ENCODE measurements around the gene CACHD1. TPM values are rescaled to one million over a fixed set of nuclear protein-coding genes. Genes with fewer than 3 reads are reported as not detected.

Gene CACHD1
- total RNA-seq, 1 experiment from 2014 or later: 0.31 TPM

GRCh38 chr1:64569411-64569810, 99.5 kb downstream of the CACHD1 start:
- DNase-seq (ENCODE audit: low spot score): no peak
- in situ Hi-C loops (cut with HindIII; ENCODE audit: low sequenced_read_pairs): no loop called here

- in situ Hi-C loops (cut with HindIII; ENCODE audit: low sequenced_read_pairs): no loop called here
- DNase-seq (ENCODE audit: low spot score): no peak
These were observed 100.4 kb downstream of the CACHD1 start for GRCh38 chr1:64570267-64570855.

GRCh38 chr1:64572222-64572900, 102.4 kb downstream of the CACHD1 start:
- in situ Hi-C loops (cut with HindIII; ENCODE audit: low sequenced_read_pairs): no loop called here
- no peak for DNase-seq (ENCODE audit: low spot score)

- in situ Hi-C loops (cut with HindIII; ENCODE audit: low sequenced_read_pairs): no loop called here
- no peak for DNase-seq (ENCODE audit: low spot score)
These were observed 104.4 kb downstream of the CACHD1 start for GRCh38 chr1:64574301-64574700.

DNA sequence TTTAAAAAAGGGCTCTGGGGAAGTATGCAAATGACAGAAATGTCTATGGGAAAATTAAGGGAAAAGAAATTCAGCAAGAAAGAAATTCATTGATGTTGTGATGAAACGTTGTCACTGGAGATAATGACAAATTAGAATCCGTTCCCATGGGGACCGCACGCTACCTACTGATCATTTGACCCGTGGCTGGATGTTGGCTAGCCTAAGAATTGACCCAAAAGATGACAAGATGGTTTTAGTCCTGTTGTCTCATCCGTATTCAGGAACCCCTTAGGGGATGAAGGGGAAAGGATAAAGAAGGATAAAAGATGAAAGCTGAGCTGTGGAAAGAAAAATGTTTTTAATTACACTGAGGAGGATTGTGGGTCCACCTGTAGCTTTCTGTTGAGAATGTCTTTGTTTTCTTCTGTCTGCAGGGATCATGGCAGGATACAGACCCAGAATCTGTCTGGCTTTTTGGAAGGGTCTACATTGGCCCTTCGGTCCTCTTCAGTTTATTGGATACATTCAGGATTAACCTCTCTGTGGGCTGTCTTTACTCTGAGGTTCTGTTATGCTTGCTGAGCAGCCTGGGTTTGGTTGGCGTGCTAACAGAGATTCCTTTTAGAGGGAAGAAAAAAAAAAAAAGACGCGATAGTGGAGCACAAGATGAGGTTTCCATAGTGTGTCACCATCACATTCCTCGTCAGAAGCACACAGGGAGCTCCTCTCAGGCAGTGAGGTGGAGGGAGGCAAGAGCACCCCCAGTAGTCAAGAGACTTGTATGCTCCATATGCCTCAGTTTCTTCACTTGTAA, 106.2 kb downstream of the CACHD1 start:
- in situ Hi-C loops (cut with HindIII; ENCODE audit: low sequenced_read_pairs): no loop called here
- DNase-seq (ENCODE audit: low spot score): no peak

DNA sequence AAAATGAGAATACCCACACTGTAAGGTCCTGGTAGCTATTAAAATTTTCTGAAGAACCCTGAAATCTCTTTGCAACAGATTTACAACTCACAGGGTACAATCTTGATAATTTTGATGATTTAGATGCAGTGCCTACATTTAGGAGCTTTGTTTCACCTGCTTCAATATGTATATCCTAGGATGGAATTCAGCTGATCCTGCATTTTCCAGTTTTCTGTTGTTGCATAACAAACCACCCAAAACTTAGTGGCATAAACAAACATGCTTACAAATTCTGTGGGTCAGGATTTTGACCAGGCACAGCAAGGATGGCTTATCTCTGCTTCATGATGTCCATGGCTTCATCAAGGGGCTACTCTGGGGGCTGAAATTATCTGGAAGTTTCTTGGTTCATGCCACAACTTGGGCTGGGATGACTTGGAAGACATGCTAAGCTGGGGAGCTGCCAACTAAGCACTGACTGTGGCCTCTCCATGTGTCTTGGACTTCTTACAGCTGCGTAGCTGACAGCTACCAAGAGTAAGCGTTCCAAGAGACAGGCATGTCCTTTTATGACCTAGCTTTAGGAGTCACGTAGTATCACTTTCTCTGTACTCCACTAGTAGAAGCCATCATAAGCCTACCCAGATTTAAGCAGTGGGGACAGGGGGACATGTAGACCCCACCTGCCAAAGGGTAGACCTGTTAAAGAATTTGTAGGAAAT, 108.5 kb downstream of the CACHD1 start:
- in situ Hi-C loops (cut with HindIII; ENCODE audit: low sequenced_read_pairs): no loop called here
- no peak for DNase-seq (ENCODE audit: low spot score)

DNA sequence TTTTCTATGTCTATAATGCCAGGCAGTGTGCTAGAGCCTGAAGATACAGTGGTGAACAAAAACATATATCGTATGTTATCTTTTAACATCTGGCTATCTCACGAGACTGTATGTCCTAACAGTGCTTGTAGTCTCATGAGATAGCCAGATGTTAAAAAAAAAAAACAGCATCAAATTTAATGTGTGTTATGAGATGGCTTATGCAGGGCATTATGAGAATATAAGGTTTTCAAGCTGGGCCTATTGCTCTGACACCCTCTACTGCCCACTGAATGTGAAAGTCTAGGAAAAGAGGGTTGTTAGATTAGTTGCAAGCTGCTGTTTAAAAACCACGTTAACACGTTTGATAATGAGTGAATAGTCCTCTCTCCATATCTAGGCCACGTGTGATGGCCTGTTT, 109.8 kb downstream of the CACHD1 start:
- in situ Hi-C loops (cut with HindIII; ENCODE audit: low sequenced_read_pairs): no loop called here
- no peak for DNase-seq (ENCODE audit: low spot score)

GRCh38 chr1:64581135-64581842, 111.4 kb downstream of the CACHD1 start:
- in situ Hi-C loops (cut with HindIII; ENCODE audit: low sequenced_read_pairs): no loop called here
- DNase-seq (ENCODE audit: low spot score): no peak

DNA sequence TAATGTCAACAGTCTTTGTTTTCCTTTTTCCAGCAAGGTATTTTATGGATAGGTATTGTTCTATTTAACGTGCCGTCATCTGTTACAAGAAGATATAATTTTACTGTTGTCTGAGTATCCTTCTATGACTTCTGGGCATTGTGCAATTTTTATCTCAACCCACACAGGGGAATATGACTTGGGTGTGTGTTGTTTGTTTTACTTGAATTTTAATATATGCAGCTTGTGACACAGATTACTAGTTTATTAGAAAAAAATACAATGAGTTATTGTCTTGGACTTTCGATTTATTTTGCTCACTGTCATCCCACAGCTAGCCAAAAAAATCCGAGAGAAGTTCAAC, 111.9 kb downstream of the CACHD1 start:
- in situ Hi-C loops (cut with HindIII; ENCODE audit: low sequenced_read_pairs): no loop called here

GRCh38 chr1:64584479-64584878, 114.5 kb downstream of the CACHD1 start:
- DNase-seq (ENCODE audit: low spot score): no peak
- in situ Hi-C loops (cut with HindIII; ENCODE audit: low sequenced_read_pairs): no loop called here

More for the DNA sequence above, 111.9 kb downstream of the CACHD1 start:
- no peak for DNase-seq (ENCODE audit: low spot score)

DNA sequence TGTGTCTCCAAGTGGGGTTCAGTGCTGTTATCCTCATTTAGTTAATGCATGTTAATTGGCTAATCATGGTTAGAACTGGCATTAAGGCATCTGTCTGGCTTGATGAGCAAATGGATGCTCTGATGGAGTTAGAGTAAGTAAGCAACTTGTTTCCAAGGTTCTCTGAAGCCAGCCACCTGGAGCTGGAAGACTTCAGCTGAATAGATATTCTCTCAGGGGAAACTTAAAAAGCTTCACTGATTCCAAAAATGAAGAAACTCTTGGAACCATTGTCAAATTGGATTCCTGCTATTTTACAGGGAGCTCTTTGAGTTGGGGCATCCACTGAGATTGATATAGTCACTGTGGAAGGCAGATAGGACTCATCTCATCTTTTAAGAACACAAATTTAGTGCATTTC, 118.9 kb downstream of the CACHD1 start:
- DNase-seq (ENCODE audit: low spot score): no peak
- in situ Hi-C loops (cut with HindIII; ENCODE audit: low sequenced_read_pairs): no loop called here

- in situ Hi-C loops (cut with HindIII; ENCODE audit: low sequenced_read_pairs): no loop called here
- no peak for DNase-seq (ENCODE audit: low spot score)
These were observed 120.4 kb downstream of the CACHD1 start for GRCh38 chr1:64590316-64590715.

GRCh38 chr1:64594446-64594845, 124.5 kb downstream of the CACHD1 start:
- no peak for DNase-seq (ENCODE audit: low spot score)
- in situ Hi-C loops (cut with HindIII; ENCODE audit: low sequenced_read_pairs): no loop called here

DNA sequence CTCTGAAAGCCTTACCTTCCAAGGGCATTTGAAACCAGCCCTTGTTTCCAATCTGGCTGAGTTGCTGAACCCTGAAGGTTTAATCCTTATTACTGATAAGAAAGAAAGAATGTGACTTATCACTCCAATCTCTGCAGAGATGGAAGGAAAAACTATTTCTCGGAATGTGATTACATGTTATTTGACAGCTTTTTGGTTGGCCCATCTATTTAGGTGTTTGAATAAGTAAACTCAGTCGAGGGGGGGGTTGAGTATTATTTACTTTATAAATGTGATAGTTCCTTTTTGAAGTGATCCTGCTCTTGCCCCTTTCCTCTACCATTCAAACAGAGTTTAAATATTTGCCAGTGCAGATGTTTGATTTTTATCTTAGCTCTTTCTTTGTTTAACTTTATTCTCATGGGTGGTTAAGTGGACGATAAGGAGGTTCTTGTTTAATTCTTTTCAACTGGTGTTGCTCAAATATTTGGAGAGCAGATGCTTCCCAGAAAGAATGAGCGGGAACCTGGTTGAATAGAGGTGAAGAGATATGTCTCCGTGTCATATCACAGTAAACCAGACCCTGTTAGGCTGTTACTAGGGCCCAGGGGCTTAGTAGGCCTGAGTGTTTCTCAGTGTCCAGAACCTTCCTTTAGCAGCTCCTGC, 126.1 kb downstream of the CACHD1 start:
- no peak for DNase-seq (ENCODE audit: low spot score)
- in situ Hi-C loops (cut with HindIII; ENCODE audit: low sequenced_read_pairs): no loop called here

DNA sequence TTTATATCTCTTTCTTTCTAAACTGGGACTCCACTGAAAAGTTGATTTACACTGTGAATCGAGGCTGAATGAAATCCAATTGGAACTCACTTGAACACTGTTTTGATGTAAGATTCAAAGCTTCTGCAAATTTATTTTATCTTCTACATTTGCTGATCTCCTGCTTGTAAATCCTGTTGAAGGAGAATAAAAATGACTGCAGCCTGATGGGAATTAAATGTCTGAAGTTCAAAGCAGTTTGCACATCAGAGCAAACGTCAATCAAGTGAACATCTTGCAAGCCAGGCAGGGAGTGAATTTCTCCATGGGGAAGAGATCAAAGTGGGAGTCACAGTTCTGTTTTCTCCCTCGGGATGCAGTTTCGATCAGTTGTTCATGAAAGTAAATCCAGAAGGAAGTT, 127.2 kb downstream of the CACHD1 start:
- in situ Hi-C loops (cut with HindIII; ENCODE audit: low sequenced_read_pairs): no loop called here
- no peak for DNase-seq (ENCODE audit: low spot score)

- no peak for DNase-seq (ENCODE audit: low spot score)
- in situ Hi-C loops (cut with HindIII; ENCODE audit: low sequenced_read_pairs): no loop called here
These were observed 128.2 kb downstream of the CACHD1 start for GRCh38 chr1:64598100-64598571.

DNA sequence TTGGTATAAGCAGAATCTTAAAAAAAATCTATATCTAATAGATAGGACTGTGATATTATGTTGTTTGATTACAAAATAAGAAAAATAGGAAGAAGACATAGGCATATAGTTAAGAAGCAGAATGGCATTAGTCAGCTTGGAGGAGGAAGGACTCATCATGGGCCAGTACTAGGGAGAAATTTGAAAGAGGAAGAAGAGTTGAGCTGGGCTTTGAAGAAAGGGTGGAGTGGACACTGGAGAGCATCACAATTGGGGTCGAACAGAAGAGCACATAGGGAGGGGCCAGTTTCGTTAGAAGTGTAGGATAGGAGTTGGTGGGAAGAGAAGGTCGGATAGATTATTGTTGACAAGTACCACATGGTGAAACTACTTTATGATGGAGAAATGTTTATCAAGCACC, 129.3 kb downstream of the CACHD1 start:
- in situ Hi-C loops (cut with HindIII; ENCODE audit: low sequenced_read_pairs): no loop called here
- no peak for DNase-seq (ENCODE audit: low spot score)

DNA sequence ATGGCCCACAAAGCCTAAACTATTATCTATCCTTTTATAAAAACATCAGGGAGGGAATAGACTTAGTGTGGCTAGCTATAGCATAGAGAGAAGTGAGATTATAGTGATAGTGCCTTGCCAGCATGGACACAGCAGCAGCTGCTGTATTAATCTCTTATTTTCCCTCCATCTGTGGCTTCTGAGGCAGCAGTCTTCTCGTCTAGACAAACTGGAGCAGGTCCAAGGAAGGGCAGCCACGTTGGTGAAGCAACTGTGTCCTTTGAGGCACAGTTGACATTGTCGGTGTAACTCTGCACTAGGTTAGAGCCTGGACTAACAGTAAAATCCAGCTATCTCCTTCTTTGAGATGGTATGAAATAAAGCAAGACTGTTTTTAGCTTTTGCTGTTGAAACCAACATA, 131.3 kb downstream of the CACHD1 start:
- no peak for DNase-seq (ENCODE audit: low spot score)

More for the DNA sequence above, 131.3 kb downstream of the CACHD1 start:
- in situ Hi-C loops (cut with HindIII; ENCODE audit: low sequenced_read_pairs): no loop called here

All from G401 (cell line).